Stomach (tissue), 4 donors: ENCODE results near the gene GNAT2.

ENCODE experiments used
- CTCF ChIP-seq, 7 experiments: fragments of 450-650 bp in 4 of 7; fragments of 200-600 bp in 3 of 7; sonication (generic) in 3 of 7; IDR thresholded peaks; one replicate each; pipeline ENCODE4 v1.5.1; 2016 to 2019; ENCODE audit warnings: antibody characterized with exemption in 7 of 7, control low read depth in 2 of 7, mild to moderate bottlenecking in 1 of 7
- EP300 ChIP-seq: sonication (generic); formaldehyde crosslinking; IDR thresholded peaks from one replicate; pipeline ENCODE4 v1.6.1; 2017; ENCODE audit warnings: antibody characterized with exemption
- POLR2A ChIP-seq, 4 donors: fragments of 450-650 bp; IDR thresholded peaks; one replicate each; pipeline ENCODE4 v1.6.1; 2016; ENCODE audit warnings: antibody characterized with exemption in 4 of 4, control low read depth in 2 of 4, mild to moderate bottlenecking in 1 of 4, moderate library complexity in 1 of 4
- POLR2AphosphoS5 ChIP-seq, 3 donors: sonication (generic); formaldehyde crosslinking; IDR thresholded peaks; one replicate each; pipeline ENCODE4 v1.6.1; 2016; ENCODE audit warnings: antibody characterized with exemption in 3 of 3

GRCh38 chr1:109620841-109621286, 1.4 kb upstream of the GNAT2 start:
- TF ChIP-seq CTCF (IDR thresholded peaks at IDR 0.05), result no peak
- TF ChIP-seq POLR2A (IDR thresholded peaks at IDR 0.05), result no peak
- peak in 2 of 3 donors; percentile 35 to 71 for TF ChIP-seq POLR2AphosphoS5 (IDR thresholded peaks at IDR 0.05)
- no peak for TF ChIP-seq EP300
